BLaER1 treated with 17β-estradiol and CSF1 and Interleukin-3, amounts not matched to agents 10 nM and 100 nM (cell line): ENCODE data around the gene DCLK1.

Experiments used
- H3K27ac ChIP-seq, 11 experiments: shearing (Covaris generic); formaldehyde crosslinking; 2 replicates each; pipeline ENCODE4 v1.8.1; 2022
- H3K27me3 ChIP-seq, 11 experiments: shearing (Covaris generic); formaldehyde crosslinking; 2 replicates each; pipeline ENCODE4 v1.8.1; 2022
- H3K36me3 ChIP-seq, 11 experiments: shearing (Covaris generic); formaldehyde crosslinking; 2 replicates each; pipeline ENCODE4 v1.8.1; 2022
- H3K4me1 ChIP-seq, 10 experiments: shearing (Covaris generic); formaldehyde crosslinking; 2 replicates each; pipeline ENCODE4 v1.8.1; 2022
- H3K4me2 ChIP-seq, 11 experiments: shearing (Covaris generic); formaldehyde crosslinking; 2 replicates each; pipeline ENCODE4 v1.8.1; 2022
- H3K4me3 ChIP-seq, 10 experiments: shearing (Covaris generic); formaldehyde crosslinking; 2 replicates each; pipeline ENCODE4 v1.8.1; 2022
- H3K9ac ChIP-seq, 11 experiments: shearing (Covaris generic); formaldehyde crosslinking; 2 replicates each; pipeline ENCODE4 v1.8.1; 2022
- H3K9me3 ChIP-seq, 11 experiments: shearing (Covaris generic); formaldehyde crosslinking; replicated peaks in 1 of 11; 2 replicates each; pipeline ENCODE4 v1.8.1; 2022
- H4K20me1 ChIP-seq, 11 experiments: shearing (Covaris generic); formaldehyde crosslinking; 2 replicates each; pipeline ENCODE4 v1.8.1; 2022
- Cebpa-rat ChIP-seq, 11 experiments: shearing (Covaris generic); IDR thresholded peaks; 2 replicates each; pipeline ENCODE4 v1.8.1; 2022

Gene DCLK1

DNA sequence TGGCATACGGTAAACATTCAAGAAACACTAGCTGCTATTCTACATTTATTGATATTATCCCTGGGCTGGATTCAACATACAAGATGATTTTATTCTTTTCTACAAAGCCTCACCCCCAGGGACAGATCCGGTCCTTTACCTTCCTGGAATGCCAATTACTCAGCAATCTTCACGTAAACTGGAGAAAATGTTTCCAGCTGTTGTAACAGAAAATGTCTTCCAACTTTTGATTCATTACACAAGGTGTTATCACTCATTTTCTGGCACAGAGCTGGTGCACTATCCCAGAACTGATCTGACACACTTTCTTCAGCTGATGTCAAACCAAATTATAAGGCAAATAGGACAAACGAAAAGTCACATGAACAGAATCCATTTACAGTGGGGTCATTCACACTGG, 33.1 kb downstream of the DCLK1 start:
- Histone ChIP-seq H3K36me3 (no peaks in the 10 kb centered on the region), H3K9me3 (no peaks in the 10 kb centered on the region), H3K9ac (no peak overlapping the region), H3K27me3 (no peaks in the 10 kb centered on the region), H3K4me1 (no peaks in the 10 kb centered on the region; a peak in 1 of 20 replicates), H3K27ac (no peak overlapping the region), H3K4me2 (no peak overlapping the region), H4K20me1 (no peaks in the 10 kb centered on the region), H3K4me3 (no peak overlapping the region)
- no peak for TF ChIP-seq Cebpa-rat (IDR thresholded peaks at IDR 0.05)

DNA sequence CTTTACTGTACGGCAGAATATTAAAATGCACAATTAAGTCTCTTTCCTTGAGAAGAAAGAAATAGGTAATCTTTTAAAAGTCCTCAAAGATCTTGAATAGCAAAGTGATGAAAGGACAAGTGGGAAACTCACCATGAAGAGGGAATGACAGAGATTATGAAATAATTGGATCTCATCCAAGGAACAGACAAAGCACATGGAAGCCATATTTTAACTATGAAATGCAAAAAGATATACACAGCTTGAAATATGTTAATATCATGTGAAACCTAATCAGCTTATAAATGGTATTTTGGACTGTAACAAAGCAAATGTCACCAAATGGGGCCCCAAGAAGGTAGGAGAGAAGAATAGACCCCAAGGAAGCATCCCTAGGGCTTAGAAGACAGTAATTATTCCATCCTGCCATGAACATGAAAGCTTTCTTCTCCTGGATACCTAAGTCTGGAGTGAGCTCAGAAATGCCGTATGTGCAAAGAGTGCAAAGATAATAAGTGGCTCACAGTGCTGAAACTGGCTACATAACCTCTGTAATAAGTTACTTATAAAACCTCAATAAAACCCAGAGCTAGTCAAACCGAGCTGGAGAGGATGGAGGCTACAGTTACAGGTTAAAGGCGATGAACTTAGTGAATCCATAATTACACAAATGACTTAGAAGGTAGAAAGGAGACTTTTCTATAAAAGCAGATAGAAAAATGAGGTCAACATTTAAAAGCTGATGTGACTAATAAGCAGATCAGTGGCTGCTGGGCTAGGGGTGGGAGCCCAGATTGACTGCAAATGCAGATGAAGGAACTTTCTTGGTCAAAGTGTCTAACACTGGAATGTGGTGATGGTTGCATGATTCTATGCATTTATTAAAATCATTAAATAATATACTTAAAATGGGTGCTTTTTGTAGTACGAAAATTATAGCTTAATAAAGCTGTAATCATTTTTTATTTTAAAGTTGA, 34.4 kb downstream of the DCLK1 start:
- no peak overlapping the region for H3K4me3 ChIP-seq
- H3K4me1 ChIP-seq = no peaks in the 10 kb centered on the region; a peak in 1 of 20 replicates
- H4K20me1 ChIP-seq = no peaks in the 10 kb centered on the region
- TF ChIP-seq Cebpa-rat (IDR thresholded peaks at IDR 0.05) = no peak
- H3K27ac ChIP-seq = no peak overlapping the region
- no peaks in the 10 kb centered on the region for H3K36me3 ChIP-seq
- H3K9me3 ChIP-seq = no peaks in the 10 kb centered on the region
- no peak overlapping the region for H3K4me2 ChIP-seq
- no peaks in the 10 kb centered on the region for H3K27me3 ChIP-seq
- H3K9ac ChIP-seq = no peak overlapping the region

DNA sequence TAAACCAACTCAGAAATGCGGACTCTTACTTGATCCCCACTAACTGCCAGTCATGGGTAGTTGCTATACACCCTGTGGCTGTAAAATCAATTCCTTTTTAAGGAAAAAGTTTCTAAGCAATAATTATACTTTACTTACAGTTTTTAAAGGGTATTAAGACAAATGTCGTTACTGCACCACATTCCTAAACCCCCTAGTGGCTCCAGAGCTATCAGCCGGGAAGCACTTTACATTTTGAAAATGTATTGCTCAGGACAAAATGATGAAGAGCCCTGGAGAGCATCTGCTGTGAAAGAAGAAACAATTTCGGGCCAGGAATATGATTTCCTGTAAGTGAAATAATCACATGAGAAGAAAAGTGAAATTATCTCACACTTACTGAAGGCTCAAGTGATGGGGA, 36.7 kb downstream of the DCLK1 start:
- Histone ChIP-seq H4K20me1 (no peaks in the 10 kb centered on the region), H3K9ac (no peak overlapping the region), H3K27ac (no peak overlapping the region), H3K4me2 (no peak overlapping the region), H3K27me3 (no peaks in the 10 kb centered on the region), H3K36me3 (no peaks in the 10 kb centered on the region), H3K9me3 (no peaks in the 10 kb centered on the region), H3K4me3 (no peak overlapping the region), H3K4me1 (no peaks in the 10 kb centered on the region; a peak in 1 of 20 replicates)
- TF ChIP-seq Cebpa-rat (IDR thresholded peaks at IDR 0.05) = no peak

DNA sequence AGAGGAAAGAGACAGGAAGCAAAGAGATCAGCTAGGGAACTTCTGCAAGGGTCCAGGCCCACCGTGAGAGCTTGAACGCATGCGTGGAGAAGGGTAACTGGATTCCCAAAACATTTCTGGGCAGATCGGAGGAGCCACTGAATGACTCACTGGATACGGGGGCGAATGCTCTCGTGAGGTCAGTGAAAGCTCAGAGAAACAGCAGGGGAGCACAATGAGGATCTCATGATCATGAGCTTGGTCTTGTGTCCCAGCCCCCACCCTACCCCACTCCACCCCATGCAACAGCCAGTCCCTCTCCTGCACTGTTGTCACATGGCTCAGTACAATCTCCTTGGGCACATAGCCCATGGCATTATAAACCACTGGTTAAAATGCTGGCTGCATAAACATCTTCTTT, 40.6 kb downstream of the DCLK1 start:
- H3K27me3 ChIP-seq = no peaks in the 10 kb centered on the region
- no peak overlapping the region for H3K4me2 ChIP-seq
- H3K4me3 ChIP-seq = no peak overlapping the region
- no peaks in the 10 kb centered on the region for H3K4me1 ChIP-seq
- no peak overlapping the region for H3K27ac ChIP-seq
- no peak for TF ChIP-seq Cebpa-rat (IDR thresholded peaks at IDR 0.05)
- no peaks in the 10 kb centered on the region for H3K9me3 ChIP-seq
- H3K9ac ChIP-seq = no peak overlapping the region
- H4K20me1 ChIP-seq = no peaks in the 10 kb centered on the region
- no peaks in the 10 kb centered on the region for H3K36me3 ChIP-seq

DNA sequence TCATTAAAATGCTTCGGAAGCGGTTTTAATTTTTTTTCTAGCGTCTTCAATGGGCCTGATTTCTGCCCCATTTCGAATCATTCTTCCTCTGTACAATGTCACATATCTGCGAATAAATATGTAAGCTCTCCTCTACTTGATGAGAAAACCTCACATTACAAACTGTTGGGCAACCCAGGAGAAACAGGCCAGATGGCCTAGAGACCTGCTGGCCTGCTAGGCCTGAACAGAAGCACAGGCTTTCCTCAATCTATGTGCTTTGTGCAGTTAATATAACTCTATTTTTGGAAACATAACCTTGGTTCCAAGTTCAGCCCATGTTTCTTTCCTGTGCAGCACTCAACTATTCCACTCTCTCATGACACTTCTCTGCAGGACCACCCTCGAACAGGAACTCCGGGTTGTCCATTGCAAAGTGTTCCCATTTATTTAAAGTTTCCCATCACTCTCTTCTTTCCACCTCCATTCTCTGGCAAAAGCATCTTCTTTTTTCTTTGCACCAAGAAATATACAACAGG, 42.0 kb downstream of the DCLK1 start:
- H3K4me1 ChIP-seq = no peaks in the 10 kb centered on the region

DNA sequence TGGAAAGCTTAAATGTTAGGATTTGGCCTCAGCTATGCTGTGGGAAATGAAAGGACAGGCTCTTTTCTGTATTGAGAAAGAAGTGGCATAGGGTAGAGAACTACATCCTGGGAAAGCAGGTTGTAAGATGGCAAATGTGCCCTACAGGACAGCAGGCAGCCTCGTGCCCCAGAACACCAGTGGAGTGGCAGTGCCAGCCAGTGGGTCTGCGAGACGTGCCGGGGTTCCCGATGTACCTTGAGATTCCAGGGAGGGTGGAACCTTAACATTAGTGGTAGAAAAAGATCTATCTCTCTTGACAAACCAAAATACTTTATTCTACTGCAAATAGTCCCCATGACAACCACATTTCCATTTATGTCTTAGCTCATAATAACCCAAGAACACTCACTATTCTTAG, 42.7 kb downstream of the DCLK1 start:
- no peak for TF ChIP-seq Cebpa-rat (IDR thresholded peaks at IDR 0.05)
- no peaks in the 10 kb centered on the region for H3K4me1 ChIP-seq
- no peak overlapping the region for H3K4me2 ChIP-seq
- no peaks in the 10 kb centered on the region for H3K27me3 ChIP-seq
- no peaks in the 10 kb centered on the region for H3K9me3 ChIP-seq
- no peak overlapping the region for H3K27ac ChIP-seq
- H4K20me1 ChIP-seq = no peaks in the 10 kb centered on the region
- no peaks in the 10 kb centered on the region for H3K36me3 ChIP-seq
- no peak overlapping the region for H3K4me3 ChIP-seq
- no peak overlapping the region for H3K9ac ChIP-seq

More for the DNA sequence above, 42.0 kb downstream of the DCLK1 start:
- Histone ChIP-seq H3K4me3 (no peak overlapping the region), H3K36me3 (no peaks in the 10 kb centered on the region), H3K9me3 (no peaks in the 10 kb centered on the region), H3K27me3 (no peaks in the 10 kb centered on the region), H3K9ac (no peak overlapping the region), H3K27ac (no peak overlapping the region), H3K4me2 (no peak overlapping the region), H4K20me1 (no peaks in the 10 kb centered on the region)
- no peak for TF ChIP-seq Cebpa-rat (IDR thresholded peaks at IDR 0.05)

DNA sequence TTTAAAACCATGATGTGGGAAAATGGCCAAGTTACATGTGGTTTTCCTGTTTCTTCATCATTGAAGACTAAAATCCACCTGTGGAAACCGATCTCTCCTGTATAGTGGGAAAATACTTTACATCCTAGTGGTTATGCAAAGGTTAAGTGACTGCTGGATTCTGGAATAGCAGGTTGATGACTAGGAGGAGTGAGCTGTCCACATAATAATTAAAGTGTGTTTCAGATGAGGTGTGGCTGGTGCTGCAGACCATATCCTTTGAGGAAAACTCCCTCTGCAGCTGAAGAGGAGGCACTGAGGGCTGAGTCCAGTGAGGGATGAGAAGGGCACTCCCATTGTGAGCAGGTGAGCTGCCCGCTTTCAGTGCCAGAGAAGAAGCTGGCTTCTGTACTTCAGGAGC, 43.2 kb downstream of the DCLK1 start:
- Histone ChIP-seq H3K4me2 (no peak overlapping the region), H3K36me3 (no peaks in the 10 kb centered on the region), H3K27me3 (no peaks in the 10 kb centered on the region), H3K4me1 (no peaks in the 10 kb centered on the region), H4K20me1 (no peaks in the 10 kb centered on the region), H3K9me3 (no peaks in the 10 kb centered on the region), H3K9ac (no peak overlapping the region), H3K4me3 (no peak overlapping the region), H3K27ac (no peak overlapping the region)
- TF ChIP-seq Cebpa-rat (IDR thresholded peaks at IDR 0.05) = no peak

DNA sequence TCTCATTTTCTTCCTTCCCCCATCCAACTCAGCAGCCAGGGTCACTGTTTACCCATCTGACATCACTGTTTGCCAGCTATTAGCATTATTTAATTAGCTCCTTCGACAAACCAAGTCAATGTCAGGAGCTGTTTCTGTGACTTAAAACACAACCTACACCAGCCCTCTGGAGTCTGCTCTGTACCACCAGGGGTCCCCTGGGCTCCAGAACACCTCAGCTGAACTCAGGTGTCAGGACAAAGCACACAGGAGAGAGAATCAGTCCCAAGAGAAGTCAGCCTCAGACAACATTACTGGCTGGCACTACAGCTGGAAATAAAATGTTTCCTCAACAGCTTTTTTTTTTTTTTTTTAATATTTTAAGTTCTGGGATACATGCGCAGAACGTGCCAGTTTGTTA, 45.1 kb downstream of the DCLK1 start:
- Histone ChIP-seq H3K36me3 (no peaks in the 10 kb centered on the region), H3K9me3 (no peaks in the 10 kb centered on the region), H3K9ac (no peak overlapping the region), H3K4me3 (no peak overlapping the region), H3K4me2 (no peak overlapping the region), H3K4me1 (no peaks in the 10 kb centered on the region; a peak in 1 of 20 replicates), H4K20me1 (no peaks in the 10 kb centered on the region), H3K27ac (no peak overlapping the region), H3K27me3 (no peaks in the 10 kb centered on the region)
- no peak for TF ChIP-seq Cebpa-rat (IDR thresholded peaks at IDR 0.05)

DNA sequence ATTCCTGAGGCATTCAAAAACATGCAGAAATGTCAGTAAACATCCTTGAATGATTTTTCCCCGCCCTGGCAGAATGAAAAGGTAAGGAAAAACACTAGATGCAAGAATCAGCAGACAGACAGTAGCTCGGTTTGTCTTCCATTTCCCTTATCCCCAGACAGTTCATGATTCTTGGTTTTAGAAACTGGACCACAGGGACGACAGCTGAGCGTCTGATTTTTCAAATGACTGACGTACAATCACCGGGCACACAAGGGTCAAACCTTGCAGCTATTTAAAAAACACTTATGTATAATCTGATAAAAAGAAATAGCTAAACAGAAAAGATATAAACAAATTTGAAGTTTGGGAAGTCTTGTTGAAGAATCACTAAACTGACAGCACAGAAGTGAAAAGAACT, 47.1 kb downstream of the DCLK1 start:
- no peak for TF ChIP-seq Cebpa-rat (IDR thresholded peaks at IDR 0.05)

DNA sequence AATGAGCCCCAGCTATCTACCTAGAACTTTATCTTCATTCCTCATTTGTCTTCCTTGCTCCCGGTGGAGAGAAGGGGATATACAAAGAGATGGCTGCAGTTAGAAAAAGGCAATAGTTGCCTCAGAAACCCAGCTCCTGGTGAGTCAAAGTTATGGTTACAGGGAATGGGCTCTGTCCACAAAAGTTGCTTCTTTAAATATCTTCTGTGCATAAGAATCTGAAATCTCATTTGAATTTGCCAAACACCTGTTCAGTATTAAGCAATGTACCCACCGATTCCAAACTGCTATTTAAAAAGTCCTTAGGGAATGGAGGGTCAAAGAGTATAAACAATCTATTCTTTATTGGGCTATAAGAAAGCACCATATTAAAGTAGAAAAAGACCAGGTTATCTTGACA, 48.4 kb downstream of the DCLK1 start:
- Histone ChIP-seq H4K20me1 (no peaks in the 10 kb centered on the region), H3K27ac (no peak overlapping the region), H3K4me2 (no peak overlapping the region), H3K4me3 (no peak overlapping the region), H3K36me3 (no peaks in the 10 kb centered on the region), H3K9ac (no peak overlapping the region), H3K4me1 (no peaks in the 10 kb centered on the region; a peak in 1 of 20 replicates), H3K27me3 (no peaks in the 10 kb centered on the region), H3K9me3 (no peaks in the 10 kb centered on the region)
- TF ChIP-seq Cebpa-rat (IDR thresholded peaks at IDR 0.05) = no peak

More for the DNA sequence above, 47.1 kb downstream of the DCLK1 start:
- Histone ChIP-seq H3K4me3 (no peak overlapping the region), H3K9me3 (no peaks in the 10 kb centered on the region), H3K4me1 (no peaks in the 10 kb centered on the region; a peak in 1 of 20 replicates), H3K4me2 (no peak overlapping the region), H3K27me3 (no peaks in the 10 kb centered on the region), H4K20me1 (no peaks in the 10 kb centered on the region), H3K36me3 (no peaks in the 10 kb centered on the region), H3K9ac (no peak overlapping the region), H3K27ac (no peak overlapping the region)
